HCT116 (cell line): ENCODE measurements around the gene GALNT14. TPM values are rescaled to one million over a fixed set of nuclear protein-coding genes. Genes with fewer than 3 reads are reported as not detected.

ENCODE experiments used
- ATAC-seq: fragments of 200-7000 bp; cut with Tn5 transposase; 2 replicates; pipeline ENCODE4 v1.9.1; 2020; ENCODE audit warnings: mild to moderate bottlenecking, moderate library complexity
- BruUV-seq: library from RNA; stranded (reverse); fragments of 400-500 nt; replicated peaks from 2 replicates; lab custom pipeline; 2021; lab: Mats Ljungman, UMichigan
- CTCF ChIA-PET: fragments of 300-600 bp; sonication (Branson Sonifier 250); formaldehyde crosslinking; loops from one replicate; lab custom pipeline; 2021; ENCODE audit warnings: antibody characterized with exemption; lab: Charles Lee
- POLR2A ChIA-PET: fragments of 300-600, 350-600 bp; sonication (Branson Sonifier 250); formaldehyde crosslinking; loops from one replicate; lab custom pipeline; 2021; ENCODE audit warnings: antibody characterized with exemption; lab: Charles Lee
- RAD21 ChIA-PET, 2 experiments: fragments of 300-600 bp; sonication (Branson Sonifier 250); formaldehyde crosslinking; loops; one replicate each; lab custom pipeline; 2023; ENCODE audit warnings: low total read pairs in 2 of 2; ENCODE audit not compliant: uncharacterized antibody in 2 of 2, unreplicated experiment in 2 of 2, low non-redundant PET in 1 of 2; lab: Charles Lee
- DNase-seq: peaks from one replicate; pipeline ENCODE4 v3.0.0-alpha.2; 2010; ENCODE audit warnings: low read depth, low spot score
- H2AFZ ChIP-seq: fragments of 200-600 bp; shearing (Covaris generic), sonication (generic); 2 replicates; pipeline ENCODE4 v1.6.1; 2017; ENCODE audit warnings: low read depth, mixed run types, mixed read lengths, antibody characterized with exemption, low read length; ENCODE audit not compliant: poor library complexity, severe bottlenecking
- H3K27ac ChIP-seq: 2 replicates; pipeline ENCODE4 v1.5.1; 2012; ENCODE audit warnings: low read depth, low read length
- H3K27me3 ChIP-seq: fragments of 200-600 bp; sonication (generic); 2 replicates; pipeline ENCODE4 v1.6.1; 2016; ENCODE audit warnings: mixed run types, low read length, mixed read lengths; ENCODE audit not compliant: insufficient read depth
- H3K36me3 ChIP-seq, 2 experiments: fragments of 200-500 bp in 1 of 2; fragments of 200-600 bp in 1 of 2; sonication (Bioruptor generic) in 1 of 2; sonication (generic) in 1 of 2; 2 replicates each; pipeline versions ENCODE4 v1.5.1 to v1.6.1; 2014 to 2016; ENCODE audit warnings: low read length in 2 of 2, inconsistent platforms in 1 of 2, mixed read lengths in 1 of 2, mixed run types in 1 of 2; ENCODE audit not compliant: insufficient read depth in 2 of 2, control insufficient read depth in 1 of 2
- H3K4me1 ChIP-seq, 2 experiments: fragments of 200-600 bp in 1 of 2; sonication (generic) in 1 of 2; 2 replicates each; pipeline versions ENCODE4 v1.5.1 to v1.6.1; 2012 to 2017; ENCODE audit warnings: low read length in 2 of 2, inconsistent platforms in 1 of 2, mild to moderate bottlenecking in 1 of 2, mixed read lengths in 1 of 2, mixed run types in 1 of 2, moderate library complexity in 1 of 2; ENCODE audit not compliant: insufficient read depth in 2 of 2, control insufficient read depth in 1 of 2
- H3K4me2 ChIP-seq: fragments of 200-600 bp; sonication (generic); 2 replicates; pipeline ENCODE4 v1.6.1; 2017; ENCODE audit warnings: mixed run types, low read length, mixed read lengths
- H3K4me3 ChIP-seq, 2 experiments: fragments of 200-600 bp in 1 of 2; sonication (generic) in 1 of 2; replicated peaks in 1 of 2; 2 replicates each; pipeline ENCODE4 v1.5.1; 2011 to 2016; ENCODE audit warnings: low read length in 2 of 2, control low read depth in 1 of 2, low read depth in 1 of 2, mild to moderate bottlenecking in 1 of 2, mixed read lengths in 1 of 2, mixed run types in 1 of 2
- H3K79me2 ChIP-seq: fragments of 200-600 bp; sonication (generic); 2 replicates; pipeline ENCODE4 v1.6.1; 2017; ENCODE audit warnings: mild to moderate bottlenecking, mixed run types, low read length, moderate library complexity, mixed read lengths; ENCODE audit not compliant: insufficient read depth
- H3K9ac ChIP-seq: fragments of 200-600 bp; sonication (generic); 2 replicates; pipeline ENCODE4 v1.6.1; 2016; ENCODE audit warnings: low read length, mixed read lengths
- H3K9me2 ChIP-seq: fragments of 200-600 bp; sonication (generic), shearing (Covaris generic); 2 replicates; pipeline ENCODE4 v1.6.1; 2017; ENCODE audit warnings: mixed run types, mild to moderate bottlenecking, moderate library complexity; ENCODE audit not compliant: insufficient read depth
- H3K9me3 ChIP-seq, 2 experiments: fragments of 200-500 bp in 1 of 2; fragments of 200-600 bp in 1 of 2; sonication (Bioruptor generic) in 1 of 2; sonication (generic) in 1 of 2; 2 replicates each; pipeline ENCODE4 v1.6.1; 2014 to 2017; ENCODE audit warnings: low read length in 2 of 2, mixed read lengths in 2 of 2, inconsistent platforms in 1 of 2, low read depth in 1 of 2, mild to moderate bottlenecking in 1 of 2, mixed run types in 1 of 2, moderate library complexity in 1 of 2; ENCODE audit not compliant: control insufficient read depth in 1 of 2, insufficient read depth in 1 of 2
- H4K20me1 ChIP-seq: fragments of 200-600 bp; sonication (generic), shearing (Covaris generic); 2 replicates; pipeline ENCODE4 v1.6.1; 2017; ENCODE audit warnings: mixed run types, mild to moderate bottlenecking, moderate library complexity; ENCODE audit not compliant: insufficient read depth
- ATF3 ChIP-seq: IDR thresholded peaks from 2 replicates; pipeline ENCODE4 v1.6.1; 2012
- CTCF ChIP-seq, 3 experiments: fragments of 200-600 bp in 1 of 3; sonication (generic) in 1 of 3; IDR thresholded peaks in 2 of 3; conservative IDR thresholded peaks in 1 of 3; 2 replicates each; pipeline ENCODE4 v1.5.1; 2012 to 2017; ENCODE audit warnings: low read depth in 2 of 3, low read length in 2 of 3, antibody characterized with exemption in 1 of 3, borderline replicate concordance in 1 of 3, control low read depth in 1 of 3, mild to moderate bottlenecking in 1 of 3, mixed read lengths in 1 of 3, mixed run types in 1 of 3, moderate library complexity in 1 of 3; ENCODE audit not compliant: insufficient read depth in 1 of 3
- EGR1 ChIP-seq: IDR thresholded peaks from 2 replicates; pipeline ENCODE4 v1.6.1; 2012; ENCODE audit warnings: low read depth
- EZH2 ChIP-seq: fragments of 200-600 bp; sonication (generic); IDR thresholded peaks from 2 replicates; pipeline ENCODE4 v1.6.1; 2017; ENCODE audit warnings: antibody characterized with exemption, mixed run types
- EZH2phosphoT487 ChIP-seq: fragments of 200-600 bp; IDR thresholded peaks from 2 replicates; pipeline ENCODE4 v1.6.1; 2018; ENCODE audit warnings: antibody characterized with exemption, borderline replicate concordance
- JUND ChIP-seq: IDR thresholded peaks from 2 replicates; pipeline ENCODE4 v1.6.1; 2012
- MAX ChIP-seq: IDR thresholded peaks from 2 replicates; pipeline ENCODE4 v1.6.1; 2012
- POLR2A ChIP-seq: IDR thresholded peaks from 2 replicates; pipeline ENCODE4 v1.7.0; 2011; ENCODE audit warnings: borderline replicate concordance; ENCODE audit not compliant: insufficient read depth, insufficient read length; ENCODE audit errors: extremely low read depth
- POLR2AphosphoS5 ChIP-seq: IDR thresholded peaks from 2 replicates; pipeline ENCODE4 v1.6.1; 2011; ENCODE audit warnings: mild to moderate bottlenecking, low read depth, low read length, moderate library complexity
- RAD21 ChIP-seq: IDR thresholded peaks from 2 replicates; pipeline ENCODE4 v1.6.1; 2012; ENCODE audit warnings: low read depth, mild to moderate bottlenecking
- REST ChIP-seq: IDR thresholded peaks from 2 replicates; pipeline ENCODE4 v1.6.1; 2012; ENCODE audit warnings: low read depth
- SP1 ChIP-seq: IDR thresholded peaks from 2 replicates; pipeline ENCODE4 v1.6.1; 2012; ENCODE audit warnings: low read depth
- SRF ChIP-seq: IDR thresholded peaks from 2 replicates; pipeline ENCODE4 v1.6.1; 2012; ENCODE audit warnings: low read depth
- TCF7L2 ChIP-seq: IDR thresholded peaks from 2 replicates; pipeline ENCODE4 v1.7.0; 2011; ENCODE audit warnings: borderline replicate concordance, inconsistent platforms; ENCODE audit not compliant: insufficient read depth, insufficient read length; ENCODE audit errors: extremely low read depth
- YY1 ChIP-seq: IDR thresholded peaks from 2 replicates; pipeline ENCODE4 v1.6.1; 2011; ENCODE audit warnings: low read length, low read depth, moderate library complexity, mild to moderate bottlenecking; ENCODE audit not compliant: insufficient replicate concordance; ENCODE audit errors: extremely low read depth
- ZBTB33 ChIP-seq: IDR thresholded peaks from 2 replicates; pipeline ENCODE4 v1.6.1; 2011; ENCODE audit warnings: mild to moderate bottlenecking, low read length, moderate library complexity; ENCODE audit not compliant: insufficient replicate concordance; ENCODE audit errors: extremely low read depth
- ZNF274 ChIP-seq: fragments of 200-500 bp; sonication (Bioruptor generic); IDR thresholded peaks from 2 replicates; pipeline ENCODE4 v1.6.1; 2014; ENCODE audit warnings: mild to moderate bottlenecking, low read depth, low read length, inconsistent platforms
- intact Hi-C: fragments of 100-400 bp; cut with micrococcal nuclease; formaldehyde crosslinking; loops from 2 replicates; pipeline ENCODE4 v1.10.0; 2022
- total RNA-seq: library from RNA; stranded (reverse); gene quantifications from one replicate; pipeline ENCODE4 v1.2.1, GENCODE V29; 2021; ENCODE audit not compliant: unreplicated experiment

Gene GALNT14
- total RNA-seq, 1 experiment from 2014 or later = 11.2 TPM

GRCh38 chr2:31166925-31167324 lies 28.7 kb upstream of the GALNT14 start:
- Histone ChIP-seq H3K4me3 (no peak overlapping the region), H3K79me2 (no peaks in the 10 kb centered on the region), H3K9ac (no peak overlapping the region), H3K9me2 (no peaks in the 10 kb centered on the region), H3K36me3 (no peaks in the 10 kb centered on the region), H3K4me2 (no peak overlapping the region), H3K27me3 (peaks cover 32% of the 10 kb centered on the region; the same call in 1 of the 2 replicates), H3K27ac (no peak overlapping the region), H2AFZ (no peak overlapping the region), H3K9me3 (no peaks in the 10 kb centered on the region), H4K20me1 (no peaks in the 10 kb centered on the region), H3K4me1 (no peaks in the 10 kb centered on the region)
- ATAC-seq (no peak), DNase-seq (no peak)
- POLR2A ChIA-PET = no interaction called here
- no TSS peak for BruUV-seq
- RAD21 ChIA-PET = no interaction called here
- TF ChIP-seq EZH2phosphoT487 (no peak), ZBTB33 (no peak), REST (no peak), CTCF (IDR thresholded peaks at IDR 0.05 in 2 of 3, conservative IDR thresholded peaks at IDR 0.05 in 1 of 3; ENCODE audit: borderline replicate concordance in 1 of 3, insufficient read depth in 1 of 3, low read depth in 2 of 3, low read length in 2 of 3) (no peak), ZNF274 (no peak), MAX (no peak), YY1 (no peak), EGR1 (no peak), POLR2A (no peak), SP1 (no peak), JUND (no peak), EZH2 (no peak), SRF (no peak), POLR2AphosphoS5 (no peak), TCF7L2 (no peak), ATF3 (no peak), RAD21 (no peak)
- CTCF ChIA-PET = no interaction called here
- intact Hi-C loops = no loop called here
